Epithelial cell of esophagus (primary cell): ENCODE results near the gene FGF14.

ENCODE experiments used
- DNase-seq: peaks from one replicate; pipeline ENCODE4 v3.0.0; 2010; ENCODE audit warnings: low read depth
- H3K4me3 ChIP-seq: 2 replicates; pipeline ENCODE4 v1.5.1; 2011; ENCODE audit warnings: mild to moderate bottlenecking, low read length, control low read depth
- TF ChIP-seq, protein P1 (sequence below): IDR thresholded peaks from 2 replicates; pipeline ENCODE4 v1.5.1; 2011; ENCODE audit warnings: low read depth, mild to moderate bottlenecking, low read length, control low read depth, inconsistent platforms; ENCODE audit not compliant: insufficient read depth; ENCODE audit errors: missing control alignments

Gene FGF14

DNA sequence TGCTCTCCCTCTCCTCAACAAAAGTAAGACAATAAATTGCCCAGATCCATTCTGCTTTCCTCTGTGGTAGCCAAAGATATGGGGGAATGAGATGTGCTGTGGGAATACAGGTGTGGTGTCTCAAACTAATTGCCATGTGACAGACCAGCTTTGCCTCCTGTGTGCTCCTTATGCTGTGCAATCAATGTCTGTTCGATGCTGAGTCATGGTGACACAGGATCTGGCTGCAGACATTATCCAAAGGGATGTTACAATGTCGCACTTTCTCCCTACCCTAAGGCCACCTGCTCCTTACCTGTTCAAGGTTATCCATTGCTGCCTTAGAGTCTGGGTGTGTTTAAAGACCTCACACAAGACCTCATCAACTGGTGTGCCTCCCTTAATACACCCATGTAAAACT is 32.5 kb downstream of the FGF14 start:
- H3K4me3 ChIP-seq: no peak overlapping the region
- peak; percentile 60 for DNase-seq
- TF ChIP-seq, protein P1, sequence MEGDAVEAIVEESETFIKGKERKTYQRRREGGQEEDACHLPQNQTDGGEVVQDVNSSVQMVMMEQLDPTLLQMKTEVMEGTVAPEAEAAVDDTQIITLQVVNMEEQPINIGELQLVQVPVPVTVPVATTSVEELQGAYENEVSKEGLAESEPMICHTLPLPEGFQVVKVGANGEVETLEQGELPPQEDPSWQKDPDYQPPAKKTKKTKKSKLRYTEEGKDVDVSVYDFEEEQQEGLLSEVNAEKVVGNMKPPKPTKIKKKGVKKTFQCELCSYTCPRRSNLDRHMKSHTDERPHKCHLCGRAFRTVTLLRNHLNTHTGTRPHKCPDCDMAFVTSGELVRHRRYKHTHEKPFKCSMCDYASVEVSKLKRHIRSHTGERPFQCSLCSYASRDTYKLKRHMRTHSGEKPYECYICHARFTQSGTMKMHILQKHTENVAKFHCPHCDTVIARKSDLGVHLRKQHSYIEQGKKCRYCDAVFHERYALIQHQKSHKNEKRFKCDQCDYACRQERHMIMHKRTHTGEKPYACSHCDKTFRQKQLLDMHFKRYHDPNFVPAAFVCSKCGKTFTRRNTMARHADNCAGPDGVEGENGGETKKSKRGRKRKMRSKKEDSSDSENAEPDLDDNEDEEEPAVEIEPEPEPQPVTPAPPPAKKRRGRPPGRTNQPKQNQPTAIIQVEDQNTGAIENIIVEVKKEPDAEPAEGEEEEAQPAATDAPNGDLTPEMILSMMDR: no peak

DNA sequence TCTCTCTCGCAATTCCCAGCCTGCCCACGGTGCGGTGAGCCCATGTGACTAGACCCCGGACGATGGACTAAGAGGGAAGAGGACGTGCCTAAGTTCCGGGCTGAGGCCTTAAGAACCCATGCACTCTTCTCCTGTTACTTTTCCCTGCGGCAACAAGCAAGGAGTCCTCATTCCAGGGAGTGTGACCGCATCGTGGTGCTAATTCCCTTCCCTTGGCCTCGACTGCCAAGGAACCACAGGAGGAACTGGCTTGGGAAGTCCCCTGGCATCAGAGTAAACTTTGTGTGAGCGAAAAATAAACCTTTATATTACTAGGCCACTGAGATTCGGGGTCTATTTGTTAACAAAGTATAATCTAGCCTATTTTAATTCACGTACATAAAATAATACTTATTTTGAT is 34.0 kb downstream of the FGF14 start:
- no peak overlapping the region for H3K4me3 ChIP-seq
- TF ChIP-seq, protein P1: no peak
- DNase-seq: no peak

DNA sequence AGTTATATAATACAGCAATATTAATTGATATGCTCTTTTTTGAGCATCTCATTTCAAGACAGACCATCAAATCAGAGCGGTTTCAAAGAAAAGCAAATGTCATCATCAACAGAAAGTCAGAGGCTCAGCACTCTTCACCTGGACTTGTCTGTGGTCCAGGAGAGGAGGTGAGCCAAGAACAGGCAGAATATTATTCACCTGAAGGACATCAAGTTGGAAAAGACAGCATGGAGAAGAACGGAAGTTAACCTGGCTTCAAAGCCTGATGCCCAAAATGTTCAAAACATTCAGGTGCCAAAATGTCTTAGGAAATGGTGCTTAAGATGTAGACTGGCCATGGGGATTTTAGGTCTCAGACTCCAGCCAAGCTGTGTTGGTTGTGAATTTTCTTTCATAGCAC is 40.7 kb downstream of the FGF14 start:
- TF ChIP-seq, protein P1: no peak
- DNase-seq: no peak
- H3K4me3 ChIP-seq: no peak overlapping the region

DNA sequence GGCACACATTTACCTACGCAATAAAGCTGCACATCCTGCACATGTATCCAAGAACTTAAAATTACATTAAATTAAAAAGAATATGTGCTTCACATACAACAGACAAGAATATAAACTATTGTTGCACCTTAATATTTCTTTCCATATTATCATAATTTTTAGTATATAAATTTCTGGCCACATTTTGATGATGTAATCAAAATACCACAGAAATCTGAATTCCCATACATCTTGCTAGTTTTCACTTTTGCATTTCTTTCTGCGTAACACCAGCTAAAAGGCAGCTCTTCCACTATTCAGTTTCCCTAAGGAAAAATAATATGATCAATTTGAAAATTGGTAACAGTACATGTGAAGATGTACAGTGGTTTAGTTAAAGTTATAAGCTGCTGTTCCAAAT is 42.6 kb downstream of the FGF14 start:
- no peak for DNase-seq
- TF ChIP-seq, protein P1: no peak
- no peak overlapping the region for H3K4me3 ChIP-seq

DNA sequence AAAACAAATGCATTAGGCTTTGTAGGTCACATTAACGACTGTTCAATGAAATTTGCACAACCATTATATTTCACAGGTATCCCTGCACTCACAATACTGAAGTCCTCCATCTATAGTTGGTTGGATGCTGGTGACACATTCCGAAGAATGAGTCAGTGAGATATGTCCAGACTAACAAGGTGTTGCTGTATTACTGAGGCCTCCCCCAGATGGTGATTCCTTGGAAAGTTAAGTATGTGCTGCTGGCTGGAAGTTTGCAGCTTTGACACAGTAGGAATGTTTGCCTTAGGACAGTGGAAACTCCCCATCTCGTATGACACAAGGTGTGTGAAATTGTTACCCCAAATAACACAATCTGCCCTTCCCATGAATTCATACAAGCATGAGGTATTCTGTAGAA is 46.6 kb downstream of the FGF14 start:
- peak; percentile 21 for DNase-seq
- H3K4me3 ChIP-seq: no peak overlapping the region
- TF ChIP-seq, protein P1: no peak

DNA sequence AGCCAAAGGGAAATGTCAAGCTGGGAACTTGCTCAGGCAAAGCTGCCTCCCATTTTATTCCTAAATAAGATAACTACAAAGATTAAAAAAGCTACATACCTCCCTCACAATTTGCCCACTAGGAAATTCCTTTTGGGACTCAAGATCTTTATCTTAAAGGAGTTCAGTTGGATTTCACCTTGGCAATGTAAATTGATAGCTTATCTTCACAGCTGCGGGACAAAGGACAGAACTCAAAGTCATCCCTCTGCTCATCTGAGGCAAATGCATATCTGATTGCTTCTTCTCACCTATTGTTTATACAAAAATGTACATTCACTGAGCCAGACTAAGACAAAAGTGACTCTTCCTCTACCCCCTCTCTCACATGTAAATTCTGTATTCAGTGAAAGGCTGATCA is 47.8 kb downstream of the FGF14 start:
- DNase-seq: no peak
- H3K4me3 ChIP-seq: no peak overlapping the region
- TF ChIP-seq, protein P1: no peak

DNA sequence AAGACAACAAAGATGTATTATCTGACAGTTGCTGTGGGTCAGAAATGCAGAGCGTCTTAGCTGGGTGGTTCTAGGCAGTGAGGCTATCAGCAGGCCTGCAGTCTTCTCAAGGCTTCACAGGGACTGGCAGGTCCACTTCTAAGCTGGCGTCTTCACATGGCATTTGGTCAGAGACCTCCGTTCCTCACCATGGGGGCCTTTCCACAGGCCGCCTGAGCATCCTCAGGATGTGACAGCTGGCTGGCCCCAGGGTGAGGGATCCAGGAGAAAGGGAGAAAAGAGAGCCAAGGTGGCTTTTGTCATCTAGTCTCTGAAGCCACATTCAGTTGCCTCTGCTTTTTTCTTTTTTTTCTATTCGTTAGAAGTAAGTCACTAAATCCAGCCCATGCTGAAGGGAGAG is 50.3 kb downstream of the FGF14 start:
- DNase-seq: no peak
- TF ChIP-seq, protein P1: no peak
- H3K4me3 ChIP-seq: no peak overlapping the region
